Panc1 (cell line): ENCODE data around the gene SMURF1. TPM values are rescaled to one million over a fixed set of nuclear protein-coding genes. Genes with fewer than 3 reads are reported as not detected.

Experiments used
- ATAC-seq: fragments of 200-7000 bp; cut with Tn5 transposase; 2 replicates; pipeline ENCODE4 v1.9.1; 2020; ENCODE audit warnings: mild to moderate bottlenecking, moderate library complexity
- BruUV-seq: library from RNA; stranded (reverse); fragments of 400-500 nt; replicated peaks from 2 replicates; lab custom pipeline; 2021; lab: Mats Ljungman, UMichigan
- CTCF ChIA-PET: fragments of 300-600 bp; sonication (Branson Sonifier 250); formaldehyde crosslinking; loops from one replicate; lab custom pipeline; 2022; ENCODE audit warnings: antibody characterized with exemption; lab: Charles Lee
- POLR2A ChIA-PET: fragments of 300-600 bp; sonication (Branson Sonifier 250); formaldehyde crosslinking; loops from one replicate; lab custom pipeline; 2022; ENCODE audit warnings: antibody characterized with exemption; lab: Charles Lee
- DNase-seq: peaks from one replicate; pipeline ENCODE4 v3.0.0-alpha.2; 2010; ENCODE audit warnings: low read depth, low spot score
- H3K27ac ChIP-seq: 2 replicates; pipeline ENCODE4 v1.5.1; 2011; ENCODE audit warnings: mild to moderate bottlenecking, low read length, inconsistent platforms
- H3K27me3 ChIP-seq: fragments of 200-500 bp; sonication (Bioruptor generic); 2 replicates; pipeline ENCODE4 v1.6.0; 2014; ENCODE audit warnings: low read length, inconsistent platforms; ENCODE audit not compliant: control insufficient read depth, insufficient read depth
- H3K36me3 ChIP-seq: fragments of 200-500 bp; sonication (Bioruptor generic); 2 replicates; pipeline ENCODE4 v1.5.1; 2014; ENCODE audit warnings: inconsistent platforms, mild to moderate bottlenecking, low read length, moderate library complexity; ENCODE audit not compliant: control insufficient read depth, insufficient read depth
- H3K4me1 ChIP-seq: 2 replicates; pipeline ENCODE4 v1.5.1; 2011; ENCODE audit warnings: inconsistent platforms, mild to moderate bottlenecking, low read length, moderate library complexity; ENCODE audit not compliant: control insufficient read depth, insufficient read depth
- H3K4me3 ChIP-seq, 2 experiments: 2 replicates each; pipeline ENCODE4 v1.5.1; 2011 to 2012; ENCODE audit warnings: low read depth in 2 of 2, low read length in 2 of 2, mild to moderate bottlenecking in 2 of 2, inconsistent platforms in 1 of 2, moderate library complexity in 1 of 2
- H3K9me3 ChIP-seq: fragments of 200-500 bp; sonication (Bioruptor generic); 2 replicates; pipeline ENCODE4 v1.5.1; 2014; ENCODE audit warnings: low read depth, mild to moderate bottlenecking, inconsistent platforms, low read length, moderate library complexity; ENCODE audit not compliant: control insufficient read depth, insufficient read depth
- CTCF ChIP-seq: fragments of 450-650 bp; IDR thresholded peaks from 2 replicates; pipeline ENCODE4 v1.5.1; 2017; ENCODE audit warnings: mild to moderate bottlenecking
- POLR2AphosphoS5 ChIP-seq: IDR thresholded peaks from 2 replicates; pipeline ENCODE4 v1.6.1; 2012; ENCODE audit warnings: mild to moderate bottlenecking, low read depth, low read length, moderate library complexity
- REST ChIP-seq, 2 experiments: IDR thresholded peaks; 2 replicates each; pipeline ENCODE4 v1.6.1; 2011 to 2012; ENCODE audit warnings: low read depth in 2 of 2, control low read depth in 1 of 2, low read length in 1 of 2, mild to moderate bottlenecking in 1 of 2, moderate library complexity in 1 of 2; ENCODE audit not compliant: insufficient read depth in 1 of 2
- SIN3A ChIP-seq: IDR thresholded peaks from 2 replicates; pipeline ENCODE4 v1.6.1; 2012; ENCODE audit warnings: low read depth, mild to moderate bottlenecking, low read length, moderate library complexity, borderline replicate concordance; ENCODE audit not compliant: insufficient read depth
- TCF7L2 ChIP-seq: IDR thresholded peaks from 2 replicates; pipeline ENCODE4 v1.6.1; 2011; ENCODE audit warnings: mild to moderate bottlenecking, low read depth, low read length, inconsistent platforms
- in situ Hi-C: cut with HindIII; loops from 2 replicates; pipeline ENCODE4 v1.10.0; 2016; ENCODE audit warnings: low sequenced_read_pairs, low pct_unique_long_range_greater_than_20kb
- intact Hi-C: fragments of 100-400 bp; cut with micrococcal nuclease; formaldehyde crosslinking; loops from one replicate; pipeline ENCODE4 v1.10.0; 2022; ENCODE audit not compliant: unreplicated experiment
- total RNA-seq: library from RNA; stranded (reverse); gene quantifications from one replicate; pipeline ENCODE4 v1.2.1, GENCODE V29; 2021; ENCODE audit not compliant: unreplicated experiment

SMURF1 gene
- total RNA-seq, 1 experiment from 2014 or later, result 47.0 TPM

- no peaks in the 10 kb centered on the region for H3K9me3 ChIP-seq
- ATAC-seq (no peak), DNase-seq (no peak)
- TF ChIP-seq SIN3A (no peak), REST (IDR thresholded peaks at IDR 0.05; ENCODE audit: insufficient read depth in 1 of 2, low read depth in 2 of 2, low read length in 1 of 2) (no peak), POLR2AphosphoS5 (no peak), CTCF (no peak), TCF7L2 (no peak)
- ChIA-PET POLR2A (no interaction called here), CTCF (interaction anchor here (0.7 kb wide), 1 partner anchor 15 kb away, joined by 8 read pairs; no protein-coding TSS in a partner anchor)
- BruUV-seq, result no TSS peak
- no peaks in the 10 kb centered on the region; the same call in 1 of the 2 replicates for H3K4me1 ChIP-seq
- H3K27ac ChIP-seq, result no peak overlapping the region
- H3K36me3 ChIP-seq, result peaks cover 37% of the 10 kb centered on the region
- H3K27me3 ChIP-seq, result no peaks in the 10 kb centered on the region
- intact Hi-C loops (no loop called here), in situ Hi-C loops (no loop called here)
- H3K4me3 ChIP-seq, result no peak overlapping the region
Observed at GRCh38 chr7:99054781-99055180, 89.1 kb downstream of the SMURF1 start.

GRCh38 chr7:99050971-99051370 is 92.9 kb downstream of the SMURF1 start:
- intact Hi-C loops, result no loop called here
- no peak for TF ChIP-seq REST (IDR thresholded peaks at IDR 0.05; ENCODE audit: insufficient read depth in 1 of 2, low read depth in 2 of 2, low read length in 1 of 2)
- no peak for TF ChIP-seq TCF7L2
- TF ChIP-seq POLR2AphosphoS5, result 0 out of 2 replicates have a peak, but pooled peaks have one; percentile 11
- TF ChIP-seq CTCF, result no peak
- ChIA-PET POLR2A (no interaction called here), CTCF (no interaction called here)
- Histone ChIP-seq H3K4me3 (no peak overlapping the region), H3K4me1 (no peaks in the 10 kb centered on the region; the same call in 1 of the 2 replicates), H3K36me3 (peaks cover 35% of the 10 kb centered on the region), H3K27ac (no peak overlapping the region), H3K9me3 (no peaks in the 10 kb centered on the region), H3K27me3 (no peaks in the 10 kb centered on the region)
- in situ Hi-C loops, result no loop called here
- DNase-seq, result no peak
- no peak for ATAC-seq
- BruUV-seq, result no TSS peak
